H1 (cell line): ENCODE measurements around the gene CTXN3. TPM values are rescaled to one million over a fixed set of nuclear protein-coding genes. Genes with fewer than 3 reads are reported as not detected.

Experiments
- CTCF ChIA-PET: fragments of 300-600 bp; sonication (Branson Sonifier 250); formaldehyde crosslinking; loops from one replicate; lab custom pipeline; 2021; ENCODE audit not compliant: partially characterized antibody; lab: Charles Lee
- POLR2A ChIA-PET: fragments of 300-600 bp; sonication (Branson Sonifier 250); formaldehyde crosslinking; loops from one replicate; lab custom pipeline; 2021; ENCODE audit warnings: inconsistent platforms; ENCODE audit not compliant: partially characterized antibody; lab: Charles Lee
- DNase-seq, 2 experiments: peaks; one replicate each; pipeline versions ENCODE4 v3.0.0 to v3.0.0-alpha.2; 2010 to 2022; ENCODE audit warnings: low spot score in 2 of 2, low read depth in 1 of 2, mixed read lengths in 1 of 2
- FAIRE-seq: peaks from 2 replicates; lab custom pipeline; 2011; peaks lifted over from hg19 to GRCh38; lab: Jason Lieb, UNC
- H2AFZ ChIP-seq: 2 replicates; pipeline ENCODE4 v1.8.1; 2012; ENCODE audit warnings: low read length, inconsistent platforms
- H2AK5ac ChIP-seq: 2 replicates; pipeline ENCODE4 v1.6.1; 2013; ENCODE audit warnings: low read depth, low read length
- H2BK120ac ChIP-seq: replicated peaks from 2 replicates; pipeline ENCODE3; 2013; ENCODE audit warnings: low read depth, low read length, inconsistent platforms
- H2BK12ac ChIP-seq: 2 replicates; pipeline ENCODE4 v1.6.1; 2013; ENCODE audit warnings: low read depth, low read length
- H2BK15ac ChIP-seq: 2 replicates; pipeline ENCODE4 v1.6.1; 2013; ENCODE audit warnings: low read length
- H2BK20ac ChIP-seq: 2 replicates; pipeline ENCODE4 v1.6.1; 2013; ENCODE audit warnings: low read length
- H2BK5ac ChIP-seq: 2 replicates; pipeline ENCODE4 v1.6.1; 2013; ENCODE audit warnings: low read depth, low read length
- H3K14ac ChIP-seq: 2 replicates; pipeline ENCODE4 v1.6.1; 2013; ENCODE audit warnings: inconsistent platforms; ENCODE audit not compliant: insufficient read length
- H3K18ac ChIP-seq: 2 replicates; pipeline ENCODE4 v1.6.1; 2013; ENCODE audit warnings: low read length; ENCODE audit errors: extremely low read depth
- H3K23ac ChIP-seq: 2 replicates; pipeline ENCODE4 v1.6.1; 2013; ENCODE audit warnings: inconsistent platforms; ENCODE audit not compliant: insufficient read length
- H3K23me2 ChIP-seq: 2 replicates; pipeline ENCODE4 v1.6.1; 2013; ENCODE audit warnings: low read depth, low read length
- H3K27ac ChIP-seq: 2 replicates; pipeline ENCODE4 v1.6.1; 2011; ENCODE audit warnings: low read depth, low read length, inconsistent platforms
- H3K27me3 ChIP-seq, 4 experiments: replicated peaks in 1 of 4; 1 replicate in 1 of 4; 2 replicates in 3 of 4; pipeline versions ENCODE4 v1.6.1 to v1.8.1; 2011 to 2013; ENCODE audit warnings: low read length in 3 of 4, mild to moderate bottlenecking in 3 of 4, inconsistent platforms in 2 of 4, mixed read lengths in 2 of 4, moderate library complexity in 1 of 4; ENCODE audit not compliant: control insufficient read depth in 3 of 4, insufficient read depth in 3 of 4; ENCODE audit errors: extremely low read depth in 1 of 4
- H3K36me3 ChIP-seq, 4 experiments: 2 replicates each; pipeline versions ENCODE4 v1.6.1 to v1.8.1; 2011 to 2013; ENCODE audit warnings: mild to moderate bottlenecking in 4 of 4, low read length in 3 of 4, moderate library complexity in 2 of 4, control low read depth in 1 of 4, inconsistent platforms in 1 of 4; ENCODE audit not compliant: insufficient read depth in 4 of 4, control insufficient read depth in 2 of 4
- H3K4ac ChIP-seq: replicated peaks from 2 replicates; pipeline ENCODE3; 2013; ENCODE audit warnings: low read length, low read depth, mixed read lengths, inconsistent platforms; ENCODE audit not compliant: insufficient read length
- H3K4me1 ChIP-seq, 4 experiments: replicated peaks in 1 of 4; 1 replicate in 1 of 4; 2 replicates in 3 of 4; pipeline versions ENCODE4 v1.6.1 to v1.8.1; 2011 to 2013; ENCODE audit warnings: low read length in 3 of 4, inconsistent platforms in 2 of 4, mixed read lengths in 1 of 4; ENCODE audit not compliant: insufficient read depth in 4 of 4, control insufficient read depth in 3 of 4
- H3K4me2 ChIP-seq, 2 experiments: 2 replicates each; pipeline versions ENCODE4 v1.6.1 to v1.8.1; 2011 to 2013; ENCODE audit warnings: low read depth in 2 of 2, low read length in 2 of 2, control low read depth in 1 of 2, inconsistent platforms in 1 of 2, mild to moderate bottlenecking in 1 of 2; ENCODE audit not compliant: insufficient read depth in 1 of 2
- H3K4me3 ChIP-seq, 4 experiments: fragments of 200-600, 300-600 bp in 1 of 4; sonication (generic), shearing (Covaris generic), sonication (Bioruptor Twin) in 1 of 4; 2 replicates each; pipeline versions ENCODE4 v1.5.1 to v1.8.1; 2011 to 2016; ENCODE audit warnings: low read length in 4 of 4, low read depth in 3 of 4, control low read depth in 2 of 4, inconsistent platforms in 2 of 4, mild to moderate bottlenecking in 2 of 4, mixed read lengths in 1 of 4, moderate library complexity in 1 of 4; ENCODE audit not compliant: insufficient read depth in 2 of 4; ENCODE audit errors: extremely low read depth in 1 of 4
- H3K56ac ChIP-seq: replicated peaks from 2 replicates; pipeline ENCODE3; 2013; ENCODE audit warnings: low read depth, mild to moderate bottlenecking, mixed read lengths, low read length, inconsistent platforms; ENCODE audit not compliant: insufficient read length
- H3K79me1 ChIP-seq: 2 replicates; pipeline ENCODE4 v1.6.1; 2013; ENCODE audit warnings: low read depth, low read length, control low read depth
- H3K79me2 ChIP-seq, 2 experiments: 2 replicates each; pipeline versions ENCODE4 v1.6.1 to v1.8.1; 2012 to 2013; ENCODE audit warnings: low read length in 2 of 2, mild to moderate bottlenecking in 2 of 2, inconsistent platforms in 1 of 2; ENCODE audit not compliant: insufficient read depth in 2 of 2, control insufficient read depth in 1 of 2
- H3K9ac ChIP-seq, 4 experiments: replicated peaks in 1 of 4; 1 replicate in 1 of 4; 2 replicates in 3 of 4; pipeline versions ENCODE4 v1.6.1 to v1.8.1; 2011 to 2013; ENCODE audit warnings: low read depth in 3 of 4, low read length in 3 of 4, control low read depth in 2 of 4, mild to moderate bottlenecking in 2 of 4, moderate library complexity in 2 of 4, inconsistent platforms in 1 of 4; ENCODE audit errors: extremely low read depth in 1 of 4
- H3K9me3 ChIP-seq, 2 experiments: 2 replicates each; pipeline versions ENCODE4 v1.6.1 to v1.8.1; 2012 to 2013; ENCODE audit warnings: mild to moderate bottlenecking in 2 of 2, moderate library complexity in 2 of 2, control low read depth in 1 of 2, inconsistent platforms in 1 of 2, low read depth in 1 of 2, low read length in 1 of 2, mixed read lengths in 1 of 2; ENCODE audit not compliant: insufficient read depth in 2 of 2
- H4K20me1 ChIP-seq, 2 experiments: replicated peaks in 1 of 2; 2 replicates each; pipeline versions ENCODE3 to v1.8.1; 2011 to 2013; ENCODE audit warnings: inconsistent platforms in 2 of 2, low read length in 2 of 2, mild to moderate bottlenecking in 1 of 2; ENCODE audit not compliant: insufficient read depth in 2 of 2, control insufficient read depth in 1 of 2
- H4K5ac ChIP-seq: 2 replicates; pipeline ENCODE4 v1.6.1; 2013; ENCODE audit warnings: low read length, low read depth, mixed read lengths, inconsistent platforms; ENCODE audit not compliant: insufficient read length
- H4K8ac ChIP-seq: 2 replicates; pipeline ENCODE4 v1.8.0; 2013; ENCODE audit warnings: mild to moderate bottlenecking, moderate library complexity, low read length, inconsistent platforms; ENCODE audit not compliant: insufficient read depth; ENCODE audit errors: extremely low read depth
- H4K91ac ChIP-seq: replicated peaks from 2 replicates; pipeline ENCODE3; 2013; ENCODE audit warnings: low read length, mixed read lengths, inconsistent platforms; ENCODE audit not compliant: insufficient read length
- RXRA ChIP-seq: IDR thresholded peaks from 2 replicates; pipeline ENCODE4 v1.6.1; 2011; ENCODE audit warnings: low read depth, mild to moderate bottlenecking, low read length, moderate library complexity; ENCODE audit not compliant: insufficient read depth
- SIN3A ChIP-seq, 2 experiments: IDR thresholded peaks in 1 of 2; conservative IDR thresholded peaks in 1 of 2; 2 replicates each; pipeline ENCODE4 v1.6.1; 2011 to 2012; ENCODE audit warnings: low read length in 2 of 2, improper control_type of control experiment in 1 of 2, low read depth in 1 of 2, mild to moderate bottlenecking in 1 of 2
- SIX5 ChIP-seq: IDR thresholded peaks from 2 replicates; pipeline ENCODE4 v1.6.1; 2011; ENCODE audit warnings: mild to moderate bottlenecking, low read depth, low read length
- WGBS, 2 experiments: shearing (Covaris generic) in 1 of 2; methylation state at CpG; one replicate each; pipeline versions ENCODE4 v1.1.6 to v1.1.7; 2013 to 2015; ENCODE audit warnings: low lambda C conversion rate in 2 of 2, mixed read lengths in 2 of 2, inconsistent platforms in 1 of 2, low coverage in 1 of 2, missing lambda C conversion rate in 1 of 2; ENCODE audit not compliant: insufficient replicate concordance in 2 of 2, insufficient coverage in 1 of 2, insufficient read length in 1 of 2; ENCODE audit errors: extremely low coverage in 1 of 2, missing lambda C conversion rate in 1 of 2; 5-methylcytosine and 5-hydroxymethylcytosine counted together
- polyA plus RNA-seq, 7 experiments: library from polyadenylated mRNA; depleted of rRNA in 3 of 7; stranded (reverse) in 5 of 7; unstranded in 2 of 7; fragments of >200 nt in 5 of 7; fragments of 200-250 nt in 2 of 7; gene quantifications; 1 replicate in 5 of 7; 2 replicates in 1 of 7; 4 replicates in 1 of 7; pipeline versions ENCODE4 v1.2.1 to v1.2.3, GENCODE V29; 2011 to 2013; ENCODE audit warnings: missing spikeins in 2 of 7, mixed read lengths in 2 of 7
- total RNA-seq: library from RNA; stranded (reverse); fragmentation: NEBNext Ultra II Directional; extraction: Animal tissue kit (Norgen Biotek cat#: 25700); gene quantifications from 2 replicates; pipeline ENCODE4 v1.2.1, GENCODE V29; 2021

Gene CTXN3
- total and polyA plus RNA-seq, 2 of the 8 experiments (the other 6 are each of a cell fraction or from before 2014, with no cell fraction given) = 0.05 TPM; not detected in 1

DNA sequence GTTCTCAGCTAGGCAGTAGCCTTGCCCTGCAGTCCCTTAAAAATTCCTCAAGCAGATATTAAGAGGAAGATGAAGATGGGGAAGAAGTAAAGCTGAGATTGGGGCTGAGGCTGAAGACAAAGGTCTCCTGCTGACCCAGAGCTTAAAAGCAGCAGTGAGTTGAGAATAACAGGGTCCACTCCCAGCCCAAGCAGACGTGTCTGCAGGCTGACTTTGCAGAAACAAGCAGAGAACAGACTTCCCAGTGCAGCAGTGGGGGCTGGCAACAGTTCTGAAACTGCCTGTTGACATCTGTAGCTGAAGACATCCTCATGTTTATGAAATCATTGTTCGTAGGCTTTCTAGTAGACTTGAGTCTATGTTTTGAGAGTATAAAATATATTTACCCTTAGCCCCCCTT, 1.1 kb downstream of the CTXN3 start:
- Histone ChIP-seq H2AK5ac (no peak overlapping the region), H3K79me2 (no peaks in the 10 kb centered on the region), H3K23me2 (no peaks in the 10 kb centered on the region), H2AFZ (peak overlapping the region; percentile 43), H3K36me3 (no peaks in the 10 kb centered on the region), H3K27ac (no peak overlapping the region), H4K20me1 (no peaks in the 10 kb centered on the region), H3K79me1 (no peaks in the 10 kb centered on the region), H3K23ac (no peak overlapping the region), H3K4me2 (peak overlapping the region in 1 of 2 experiments; percentile 4; a peak in 1 of 4 replicates), H3K27me3 (no peaks in the 10 kb centered on the region), H3K14ac (no peak overlapping the region), H3K18ac (0 out of 2 replicates have a peak overlapping the region, but pooled peaks have one; percentile 51), H3K4me1 (peaks cover 0 to 15% (median 7%) of the 10 kb centered on the region in 4 experiments; a peak in 5 of 7 replicates), H3K56ac (no peak overlapping the region), H2BK120ac (no peak overlapping the region), H3K4ac (no peak overlapping the region), H4K8ac (no peak overlapping the region), H2BK20ac (no peak overlapping the region), H3K9me3 (no peaks in the 10 kb centered on the region), H2BK5ac (no peak overlapping the region), H4K5ac (no peak overlapping the region), H3K9ac (no peak overlapping the region), H2BK12ac (peak overlapping the region; percentile 41; the same call in 1 of the 2 replicates), H4K91ac (no peak overlapping the region), H3K4me3 (no peak overlapping the region), H2BK15ac (no peak overlapping the region)
- CTCF ChIA-PET = interaction anchor here (1.0 to 1.2 kb wide), 2 partner anchors 13 to 86 kb away, joined by 3 read pairs; no protein-coding TSS in a partner anchor
- POLR2A ChIA-PET = no interaction called here
- no peak for TF ChIP-seq SIN3A (conservative IDR thresholded peaks at IDR 0.05 in 1 of 2, IDR thresholded peaks at IDR 0.05 in 1 of 2; ENCODE audit: low read depth in 1 of 2, low read length in 2 of 2)
- no peak for TF ChIP-seq RXRA
- TF ChIP-seq SIX5 = no peak
- DNase-seq (no peak), FAIRE-seq (peak; percentile 19)
- WGBS, 2 experiments = 38% methylated on average over 2 of the region's 2 CpGs; no CpG with 5 or more reads in 1 of the 2 experiments
